Measurements from ENCODE around the gene WIPF3.
"Not testable (repeated sequence)": the region's sequence is repeated elsewhere in the genome, so short reads cannot be mapped to it uniquely, and the experiment has no call there.

The WIPF3 gene

DNA sequence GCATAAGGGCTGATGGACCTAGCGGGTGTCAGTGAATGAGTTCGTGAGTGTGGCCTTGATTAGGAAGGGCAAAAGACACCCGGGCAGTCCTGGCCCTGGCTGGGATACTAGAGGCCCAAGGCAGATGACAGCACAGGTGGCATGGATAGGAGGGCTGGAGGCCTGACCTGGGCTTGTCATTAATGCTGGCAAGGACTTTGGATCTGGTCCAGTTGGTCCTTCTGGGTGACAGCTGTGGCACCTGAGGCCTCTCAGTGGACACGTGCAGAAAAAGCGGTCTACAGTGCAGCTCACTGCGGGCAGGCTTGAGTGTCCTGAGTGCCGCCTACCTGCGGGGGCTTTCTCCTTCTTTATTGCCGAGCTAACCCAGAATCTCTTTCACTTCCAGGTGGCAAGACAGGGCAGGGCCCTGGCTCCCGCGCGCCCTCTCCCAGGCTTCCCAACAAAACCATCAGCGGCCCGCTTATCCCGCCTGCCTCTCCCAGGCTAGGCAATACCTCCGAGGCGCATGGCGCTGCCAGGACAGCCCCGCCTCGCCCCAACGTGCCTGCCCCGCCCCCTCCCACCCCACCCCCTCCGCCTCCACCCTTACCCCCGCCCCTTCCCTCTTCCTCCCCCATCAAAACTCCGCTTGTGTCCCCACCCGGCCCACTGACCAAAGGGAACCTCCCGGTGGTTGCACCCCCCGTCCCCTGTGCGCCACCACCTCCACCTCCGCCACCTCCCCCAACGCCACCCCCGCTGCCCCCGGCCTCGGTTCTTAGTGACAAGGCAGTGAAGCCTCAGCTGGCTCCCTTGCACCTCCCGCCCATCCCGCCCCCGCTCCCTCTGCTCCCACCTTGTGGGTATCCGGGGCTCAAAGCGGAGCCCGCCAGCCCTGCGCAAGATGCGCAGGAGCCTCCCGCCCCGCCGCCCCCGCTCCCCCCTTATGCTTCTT, 77.4 kb downstream of the WIPF3 start:
- no peak for DNase-seq

DNA sequence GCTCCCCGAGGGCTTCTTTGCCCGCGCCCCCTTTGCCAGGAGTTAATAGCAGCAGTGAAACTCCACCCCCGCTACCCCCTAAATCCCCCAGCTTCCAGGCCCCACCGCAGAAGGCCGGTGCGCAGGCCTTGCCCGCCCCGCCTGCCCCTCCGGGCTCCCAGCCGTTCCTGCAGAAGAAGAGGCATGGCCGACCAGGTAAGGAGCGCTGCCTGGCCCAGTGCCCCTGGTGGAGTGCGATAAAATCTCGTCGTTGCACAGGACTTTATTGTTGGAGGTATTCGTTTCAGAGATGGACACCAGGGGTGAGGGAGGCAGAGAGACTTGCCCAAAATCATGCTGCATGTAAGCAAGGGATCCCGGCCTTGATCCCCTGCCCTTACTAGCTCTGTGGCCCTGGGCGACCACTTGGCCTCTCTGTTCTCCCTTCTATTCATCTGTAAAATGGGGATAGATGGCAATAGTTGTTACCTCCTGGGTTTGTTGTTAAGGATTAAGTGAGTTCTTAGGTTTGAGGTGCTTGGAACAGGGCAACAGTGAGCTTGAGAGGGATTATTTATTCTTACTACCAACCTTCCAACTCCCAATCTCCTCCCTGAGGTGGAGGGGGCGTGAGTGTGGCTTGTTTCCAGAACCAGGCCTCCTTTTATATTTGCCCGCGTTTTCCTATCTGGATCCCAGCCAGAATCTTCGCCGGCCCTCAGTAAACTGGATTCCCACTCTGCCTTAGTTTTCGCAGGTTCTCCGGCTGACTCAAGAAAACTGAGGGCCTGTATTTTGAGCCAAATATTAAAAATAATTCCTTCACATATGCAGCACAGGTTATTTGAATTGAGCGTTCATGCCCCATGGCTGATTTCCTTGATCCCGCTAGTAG, 78.3 kb downstream of the WIPF3 start:
- no peak for DNase-seq

DNA sequence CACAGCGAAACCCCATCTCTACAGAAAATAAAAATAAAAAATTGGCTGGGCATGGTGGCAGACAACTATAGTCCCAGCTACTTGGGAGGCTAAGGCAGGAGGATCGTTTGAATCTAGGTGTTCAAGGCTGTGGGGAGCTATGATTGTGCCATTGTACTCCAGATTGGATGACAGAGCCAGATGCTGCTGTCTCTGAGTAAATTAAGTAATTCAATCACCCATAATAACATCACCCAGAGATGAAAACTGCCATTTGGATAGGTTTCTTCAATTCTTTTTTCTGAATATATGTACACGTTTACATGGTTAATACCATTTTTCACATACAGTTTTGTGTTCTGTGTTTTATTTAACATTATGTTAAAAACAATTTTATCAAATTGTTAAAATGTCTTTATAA, 79.3 kb downstream of the WIPF3 start:
- no peak for DNase-seq

DNA sequence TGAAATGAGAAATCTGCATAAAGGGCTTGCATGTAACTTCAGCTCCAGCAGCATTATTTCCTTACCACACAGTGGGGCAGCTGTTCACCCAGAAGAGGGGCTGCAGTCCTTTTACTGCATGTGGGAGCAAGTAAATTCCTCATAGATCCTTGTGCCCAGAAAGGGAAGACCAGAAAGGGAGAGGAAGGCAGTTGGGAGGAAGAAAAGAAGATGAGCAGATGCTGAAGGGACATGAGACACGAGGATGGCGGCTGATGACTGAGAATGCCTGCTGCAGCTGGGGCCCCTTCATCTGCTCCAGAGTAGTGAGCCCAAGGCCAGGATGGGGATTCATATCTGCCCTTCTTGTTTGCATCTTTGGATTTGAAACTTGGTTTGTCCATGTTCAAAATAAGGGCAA, 80.5 kb downstream of the WIPF3 start:
- DNase-seq = no peak

DNA sequence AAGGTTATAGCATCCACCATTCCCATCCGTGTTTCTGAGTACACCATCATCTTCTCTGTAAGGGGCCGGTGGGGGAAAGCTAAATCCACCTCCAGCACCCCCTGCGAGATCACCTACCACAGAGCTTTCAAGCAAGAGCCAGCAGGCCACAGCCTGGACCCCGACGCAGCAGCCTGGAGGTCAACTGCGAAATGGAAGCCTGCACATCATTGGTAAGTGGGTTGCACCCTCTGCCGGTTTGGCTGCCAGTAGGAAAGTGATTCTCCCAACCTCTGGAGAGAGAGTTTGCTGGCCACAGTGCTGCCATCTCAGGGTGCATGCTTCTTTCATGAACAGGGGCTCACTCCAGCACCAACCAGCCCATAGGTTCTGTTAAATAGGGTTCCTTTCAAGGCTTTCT, 81.7 kb downstream of the WIPF3 start:
- DNase-seq = no peak

DNA sequence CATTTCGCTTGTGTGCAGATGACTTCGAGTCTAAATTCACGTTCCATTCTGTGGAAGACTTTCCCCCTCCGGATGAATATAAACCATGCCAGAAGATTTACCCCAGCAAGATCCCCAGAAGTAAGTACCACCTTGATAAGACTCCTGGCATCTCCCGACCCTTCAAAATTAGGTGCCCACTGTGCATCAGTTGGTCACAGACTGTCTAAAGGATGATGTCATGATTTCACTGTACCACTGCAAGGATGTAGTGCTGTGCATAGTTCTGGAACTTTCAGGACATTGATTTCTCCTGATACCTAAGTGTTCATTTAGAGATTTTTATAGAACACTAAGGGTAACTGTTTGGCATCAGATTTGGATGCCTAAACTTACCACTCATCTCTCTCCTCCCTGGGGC, 83.0 kb downstream of the WIPF3 start:
- DNase-seq = no peak

DNA sequence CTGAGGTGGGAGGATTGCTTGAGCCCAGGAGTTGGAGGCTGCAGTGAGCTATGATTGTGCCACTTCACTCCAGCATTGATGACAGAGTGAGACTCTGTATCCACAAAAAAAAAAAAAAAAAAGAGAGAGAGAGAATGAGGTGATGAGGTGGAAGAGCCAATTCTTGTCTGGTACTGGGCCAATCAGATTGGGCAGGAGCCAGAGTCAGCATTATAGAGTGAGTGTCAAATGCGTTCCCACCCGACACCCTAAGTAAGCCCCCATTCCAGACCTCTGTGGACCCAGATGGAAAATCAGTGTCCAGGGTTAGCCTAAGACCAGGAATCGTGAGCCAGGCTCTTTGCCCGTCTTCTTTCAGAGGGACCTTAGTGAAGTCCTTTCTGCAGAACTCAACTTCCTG, 83.9 kb downstream of the WIPF3 start:
- DNase-seq = no peak

DNA sequence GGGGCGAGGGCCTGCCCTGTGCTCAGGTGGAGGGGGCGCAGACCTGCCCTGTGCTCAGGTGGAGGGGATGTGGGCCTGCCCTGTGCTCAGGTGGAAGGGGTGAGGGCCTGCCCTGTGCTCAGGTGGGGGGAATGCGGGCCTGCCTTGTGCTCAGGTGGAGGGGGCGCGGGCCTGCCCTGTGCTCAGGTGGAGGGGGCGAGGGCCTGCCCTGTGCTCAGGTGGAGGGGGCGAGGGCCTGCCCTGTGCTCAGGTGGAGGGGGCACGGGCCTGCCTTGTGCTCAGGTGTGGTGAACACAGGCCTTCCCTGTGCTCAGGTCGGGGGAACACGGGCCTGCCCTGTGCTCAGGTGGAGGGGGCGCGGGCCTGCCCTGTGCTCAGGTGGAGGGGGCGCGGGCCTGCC, 84.5 kb downstream of the WIPF3 start:
- not testable (repeated sequence) for DNase-seq

DNA sequence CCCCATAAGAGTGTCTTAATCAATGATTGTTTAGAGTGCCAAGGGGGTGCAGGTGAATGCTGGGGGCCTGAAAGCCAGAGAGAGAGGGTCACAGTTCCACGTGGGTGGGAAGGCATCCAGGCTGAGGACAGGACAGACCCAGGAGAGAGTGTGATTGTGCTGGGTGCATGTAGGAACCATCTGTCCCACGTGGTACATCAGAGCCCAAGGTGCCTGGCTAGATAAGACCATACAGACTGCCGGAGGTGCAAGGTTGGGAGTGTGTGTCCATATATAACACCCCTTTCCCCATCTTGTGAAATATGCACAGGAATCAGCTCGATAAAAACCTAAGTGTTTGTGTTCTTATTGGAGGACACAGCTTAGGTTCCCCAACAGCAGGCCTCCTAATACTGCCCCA, 85.5 kb downstream of the WIPF3 start:
- DNase-seq = no peak

DNA sequence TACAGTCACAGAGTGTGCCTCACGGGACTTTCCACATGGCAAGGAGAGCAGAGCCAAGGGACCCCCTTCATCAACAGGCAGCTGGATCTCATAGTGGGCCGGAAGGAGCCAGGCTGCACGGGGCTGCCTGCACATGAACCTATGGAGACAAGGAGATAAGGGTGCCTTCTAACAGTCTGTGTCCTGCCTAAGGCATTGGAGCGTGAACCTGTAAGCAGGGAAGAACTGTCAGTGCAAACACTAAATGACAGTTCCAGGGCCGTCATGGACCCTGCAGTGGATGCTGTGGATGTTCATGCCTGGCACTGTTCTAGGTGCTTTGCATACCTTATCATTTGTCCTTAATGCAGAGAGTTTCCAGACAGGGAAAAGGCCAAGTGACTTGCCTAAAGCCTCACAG, 85.9 kb downstream of the WIPF3 start:
- DNase-seq = no peak

DNA sequence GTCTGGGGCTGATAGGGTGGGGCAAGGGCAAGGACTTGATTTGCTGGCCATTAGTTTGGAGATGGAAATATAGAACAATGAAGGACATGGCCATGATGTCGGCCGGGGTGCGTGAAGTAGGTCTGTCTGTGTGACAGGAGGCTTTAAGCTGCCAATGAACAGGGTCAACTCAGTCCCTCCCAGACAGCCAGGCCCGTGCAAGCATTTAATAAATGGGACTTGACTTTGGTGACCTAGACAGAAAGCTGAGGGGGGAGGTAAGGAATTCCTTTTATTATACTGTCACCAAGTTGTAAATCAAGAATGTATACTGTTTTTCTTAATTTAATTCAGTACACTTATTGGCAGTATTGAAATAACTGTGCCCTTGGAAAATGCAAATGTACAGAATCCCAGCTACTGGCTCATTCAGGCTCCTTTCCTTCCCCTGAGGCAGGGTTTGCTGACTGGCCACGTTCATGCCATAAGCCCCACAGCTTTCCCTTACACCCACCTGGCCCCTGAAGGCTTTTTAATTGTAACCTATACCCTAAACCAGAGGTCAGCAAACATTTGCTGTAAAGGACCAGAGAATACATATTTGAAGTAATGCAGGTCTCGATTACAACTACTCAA, 87.2 kb downstream of the WIPF3 start:
- no peak for DNase-seq

DNA sequence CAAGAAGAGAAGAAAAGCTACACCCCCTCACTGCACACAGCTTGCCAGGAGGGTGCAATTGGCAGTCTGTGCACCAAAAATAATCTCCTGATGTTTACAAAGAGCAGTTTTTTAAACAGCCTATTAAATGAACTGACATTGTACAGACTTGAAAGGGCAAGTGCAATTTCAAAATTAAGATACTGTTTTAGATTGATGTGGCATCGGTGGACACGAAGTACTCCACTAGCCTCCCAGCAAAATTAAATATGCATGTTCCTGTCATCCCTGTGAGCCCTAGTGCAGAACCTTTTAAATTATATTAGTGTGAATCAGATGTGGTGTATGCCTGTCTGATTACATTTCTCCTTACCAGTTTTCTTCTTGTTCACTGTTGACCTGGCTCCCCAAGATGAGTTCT, 87.9 kb downstream of the WIPF3 start:
- DNase-seq = no peak

DNA sequence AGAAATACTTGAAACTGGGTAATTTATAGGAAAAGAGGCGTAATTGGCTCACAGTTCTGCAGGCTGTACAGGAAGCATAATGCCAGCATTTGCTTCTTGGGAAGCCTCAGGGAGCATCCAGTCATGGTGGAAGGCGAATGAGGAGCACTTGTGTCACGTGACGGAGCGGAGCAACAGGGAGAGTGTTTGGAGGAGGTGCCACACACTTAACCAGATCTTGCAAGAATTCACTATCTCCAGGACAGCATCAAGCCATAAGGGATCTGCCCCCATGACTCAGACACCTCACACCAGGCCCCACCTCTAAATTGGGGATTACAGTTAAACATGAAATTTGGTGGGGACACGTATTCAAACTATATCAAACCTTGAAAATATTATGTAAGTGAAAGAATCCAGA, 89.3 kb downstream of the WIPF3 start:
- no peak for DNase-seq

DNA sequence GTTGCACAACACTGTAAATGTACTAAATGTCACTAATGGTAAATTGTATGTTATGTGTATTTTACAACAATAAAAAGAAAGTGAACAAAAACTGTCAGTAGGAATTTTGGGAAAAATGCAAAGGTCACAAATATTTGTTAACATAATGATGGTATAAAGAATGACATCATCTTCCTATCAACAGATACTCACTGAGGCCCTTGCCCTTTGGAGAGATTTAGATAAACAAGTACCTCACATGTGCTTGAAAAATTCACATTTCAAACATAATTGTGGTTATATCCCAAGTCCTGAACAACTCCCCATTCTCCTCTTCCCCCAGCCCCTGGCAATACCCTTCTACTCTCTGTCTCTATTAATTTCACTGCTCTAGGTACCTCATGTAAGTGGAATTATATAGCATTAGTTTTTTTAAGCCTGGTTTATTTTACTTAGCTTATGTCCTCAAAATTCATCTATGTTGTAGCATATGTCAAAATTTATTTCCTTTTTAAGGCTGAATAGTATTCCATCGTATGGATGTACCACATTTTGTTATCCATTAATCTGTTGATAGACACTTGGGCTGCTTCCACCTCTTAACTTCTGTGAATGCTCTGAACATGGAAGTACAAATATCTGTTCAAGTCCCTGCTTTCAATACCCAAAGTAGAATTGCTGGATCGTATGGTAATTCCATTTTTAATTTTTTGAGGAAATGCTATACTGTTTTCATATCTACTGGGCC, 90.5 kb downstream of the WIPF3 start:
- no peak for DNase-seq

DNA sequence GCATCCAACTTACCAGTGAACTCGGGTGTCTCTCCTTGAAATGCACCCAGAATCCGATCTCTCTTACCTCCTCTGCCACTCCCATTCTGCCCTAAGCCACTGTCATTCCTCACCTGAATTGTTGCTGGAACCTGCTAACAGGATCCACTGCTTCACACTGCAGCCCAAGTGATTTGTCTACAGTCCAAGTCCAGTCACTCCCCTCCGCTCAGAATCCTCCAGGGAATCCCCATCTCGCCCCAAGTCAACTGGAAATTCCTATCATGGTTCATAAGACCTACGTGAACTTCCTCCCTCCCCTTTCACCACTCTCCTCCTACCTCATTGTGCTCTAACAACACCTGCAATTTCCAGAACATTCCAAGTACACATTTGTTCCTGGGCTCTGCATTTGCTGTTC, 92.0 kb downstream of the WIPF3 start:
- DNase-seq = no peak

DNA sequence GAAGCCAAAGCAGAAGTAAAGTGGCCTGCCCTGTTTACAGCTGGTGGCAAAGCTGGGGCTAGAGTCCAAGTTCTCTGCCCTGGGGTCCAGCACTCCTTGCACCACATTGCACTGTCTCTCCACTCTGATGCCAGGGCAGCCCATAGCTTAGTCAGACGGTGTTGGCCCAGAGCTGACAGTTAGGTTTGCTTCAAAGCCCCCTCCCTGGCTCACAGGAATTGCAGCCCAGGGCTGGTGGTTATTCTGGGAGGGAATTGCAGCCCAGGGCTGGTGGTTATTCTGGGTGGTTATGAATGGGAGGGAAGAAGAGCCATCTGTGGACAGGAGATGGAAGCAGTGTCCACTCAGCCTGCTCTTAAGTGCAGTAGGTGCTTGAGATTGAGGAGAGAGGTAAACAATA, 94.4 kb downstream of the WIPF3 start:
- DNase-seq = no peak

DNA sequence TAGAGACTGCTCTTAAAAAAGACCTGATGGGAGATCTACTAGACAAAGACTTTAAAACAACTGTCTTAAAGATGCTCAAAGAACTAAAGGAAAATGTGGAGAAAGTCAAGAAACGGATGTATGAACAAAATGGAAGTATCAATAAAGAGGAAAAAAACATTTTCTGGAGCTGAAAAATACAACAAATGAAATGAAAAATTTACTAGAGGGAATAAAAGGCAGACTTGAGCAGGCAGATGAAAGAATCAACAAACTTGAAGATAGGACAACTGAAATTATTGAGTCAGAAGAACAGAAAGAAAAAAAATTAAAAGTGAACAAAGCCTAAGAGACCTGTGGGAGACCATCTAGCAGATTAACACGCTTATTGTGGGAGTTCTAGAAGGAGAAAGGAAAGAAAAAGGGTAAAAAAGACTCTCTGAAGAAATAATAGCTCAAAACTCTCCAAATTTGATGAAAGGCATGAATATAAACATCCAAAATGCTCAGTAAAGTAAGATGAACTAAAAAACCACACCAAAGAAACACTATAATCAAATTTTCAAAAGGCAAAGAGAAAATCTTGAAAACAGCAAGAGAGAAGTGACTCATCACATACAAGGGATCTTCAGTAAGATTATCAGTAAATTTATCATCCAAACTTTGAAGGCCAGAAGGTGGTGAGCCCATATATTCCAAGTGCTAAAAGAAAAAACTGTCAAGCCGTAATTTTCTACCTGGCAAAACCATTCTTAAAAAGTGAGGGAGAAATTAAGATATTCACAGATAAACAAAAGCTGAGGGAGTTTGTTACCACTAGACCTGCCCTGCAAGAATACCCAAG, 100.1 kb downstream of the WIPF3 start:
- DNase-seq = no peak

DNA sequence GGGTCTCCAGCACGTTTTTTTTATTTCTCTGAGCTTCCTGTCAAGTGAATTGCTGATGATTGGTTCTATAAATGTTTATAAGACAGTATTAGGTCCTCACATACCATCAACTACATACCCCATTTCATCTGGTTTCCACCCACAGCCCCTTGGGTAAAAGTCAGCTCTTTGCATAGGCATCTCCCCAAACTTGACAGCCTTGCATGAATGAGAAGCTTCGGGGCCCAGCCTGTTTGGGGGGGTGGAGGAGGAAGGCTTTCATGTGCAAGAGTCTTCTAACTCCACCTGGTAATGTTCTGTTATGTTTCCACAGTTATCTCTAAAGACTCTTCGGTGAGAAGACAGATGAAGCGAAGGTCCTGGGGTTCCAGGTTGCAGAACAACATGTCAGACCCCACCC, 107.9 kb downstream of the WIPF3 start:
- DNase-seq = no peak

DNA sequence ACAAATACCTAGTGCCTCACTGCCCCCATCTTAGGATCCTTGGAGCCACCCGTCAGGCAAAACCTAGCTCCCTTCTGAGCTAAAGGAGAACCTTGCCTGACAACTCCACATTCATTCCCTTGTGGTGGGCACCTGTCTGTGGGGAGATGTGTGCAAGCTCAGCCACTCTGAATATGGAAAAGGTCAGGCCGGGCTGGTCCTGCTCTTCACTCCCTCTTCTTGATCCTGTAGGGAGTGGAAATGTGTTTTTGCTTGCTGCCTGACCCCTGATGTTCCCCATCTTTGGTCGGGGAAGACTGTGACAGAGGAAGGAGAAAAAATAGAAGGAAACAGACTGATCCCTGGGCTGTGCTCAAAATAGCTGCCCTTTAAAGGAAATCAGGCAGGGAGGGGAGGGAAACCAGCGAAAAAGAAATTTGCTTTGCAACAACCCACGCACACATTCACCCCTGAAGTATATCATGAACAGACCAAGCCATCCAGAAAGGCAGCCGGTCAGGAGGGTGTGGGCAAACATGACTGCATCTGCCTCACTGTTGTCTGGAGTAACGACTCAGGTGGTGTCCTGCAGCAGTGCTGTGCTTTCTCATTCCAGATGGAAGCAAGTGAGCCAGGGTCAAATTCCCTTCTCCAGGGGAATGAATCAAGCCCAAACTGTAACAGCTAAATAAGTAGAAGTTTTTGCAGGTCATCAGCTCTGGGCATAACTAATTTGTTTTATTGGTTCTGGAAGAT, 109.3 kb downstream of the WIPF3 start:
- DNase-seq = peak; percentile 13

DNA sequence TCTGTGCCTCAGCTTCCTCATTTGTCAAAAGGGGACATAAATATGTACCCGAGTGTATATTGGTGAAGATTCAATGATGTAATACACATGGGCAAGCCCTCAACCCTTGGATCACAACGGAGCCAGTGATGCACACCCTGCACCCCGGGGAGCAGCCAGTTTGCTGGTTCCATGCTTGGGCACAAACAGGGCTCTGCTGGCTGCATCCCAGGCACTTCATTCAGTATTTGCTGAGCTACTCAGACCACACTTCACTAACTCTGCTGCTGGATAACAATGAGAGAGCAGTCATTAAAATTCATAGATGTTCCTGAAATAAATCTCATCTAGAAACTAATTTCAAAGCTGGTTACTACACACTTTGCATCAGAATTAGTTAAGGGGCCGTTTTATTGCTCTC, 111.3 kb downstream of the WIPF3 start:
- no peak for DNase-seq

DNA sequence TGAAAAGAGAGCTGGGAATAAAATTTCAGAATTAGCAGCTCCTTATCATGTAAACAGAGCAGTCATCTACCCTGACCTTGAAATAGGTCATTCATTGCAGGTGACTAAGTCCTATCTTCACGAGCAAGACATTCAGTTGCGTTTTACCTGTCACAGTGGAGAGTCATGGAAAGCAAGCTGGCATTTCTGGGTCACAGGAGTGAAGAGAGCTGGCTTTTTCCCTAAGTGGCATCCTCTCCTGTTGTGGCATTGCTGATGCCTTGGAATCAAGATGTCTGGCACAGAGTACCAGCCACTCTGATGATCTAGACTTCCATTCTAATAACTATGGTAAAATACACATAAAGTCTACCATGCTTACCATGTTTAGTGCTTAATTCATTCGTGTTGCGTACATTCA, 112.5 kb downstream of the WIPF3 start:
- no peak for DNase-seq
